Measurements from ENCODE around the gene GPR55. TPM values are rescaled to one million over a fixed set of nuclear protein-coding genes. Genes with fewer than 3 reads are reported as not detected.

Gene GPR55
- total RNA-seq, 1 experiment from 2014 or later: not detected

GRCh38 chr2:230951396-230951795, 26.4 kb upstream of the GPR55 start (continued):
- no peak for TF ChIP-seq EZH2phosphoT487 (IDR thresholded peaks at IDR 0.05; ENCODE audit: borderline replicate concordance)
- no peak for TF ChIP-seq POLR2A (IDR thresholded peaks at IDR 0.05; ENCODE audit: borderline replicate concordance, extremely low read depth, insufficient read depth, insufficient read length)
- no peak for TF ChIP-seq SP1 (IDR thresholded peaks at IDR 0.05; ENCODE audit: low read depth)
- no peak for TF ChIP-seq SRF (IDR thresholded peaks at IDR 0.05; ENCODE audit: low read depth)
- no peak for TF ChIP-seq ELF1 (IDR thresholded peaks at IDR 0.05; ENCODE audit: borderline replicate concordance, low read depth)
- no peak for TF ChIP-seq SIN3A (IDR thresholded peaks at IDR 0.05; ENCODE audit: low read depth)
- no peak for TF ChIP-seq CBX3 (IDR thresholded peaks at IDR 0.05; ENCODE audit: low read depth)
- TF ChIP-seq, protein P1, sequence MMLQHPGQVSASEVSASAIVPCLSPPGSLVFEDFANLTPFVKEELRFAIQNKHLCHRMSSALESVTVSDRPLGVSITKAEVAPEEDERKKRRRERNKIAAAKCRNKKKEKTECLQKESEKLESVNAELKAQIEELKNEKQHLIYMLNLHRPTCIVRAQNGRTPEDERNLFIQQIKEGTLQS (IDR thresholded peaks at IDR 0.05): no peak
- TF ChIP-seq, protein P2, sequence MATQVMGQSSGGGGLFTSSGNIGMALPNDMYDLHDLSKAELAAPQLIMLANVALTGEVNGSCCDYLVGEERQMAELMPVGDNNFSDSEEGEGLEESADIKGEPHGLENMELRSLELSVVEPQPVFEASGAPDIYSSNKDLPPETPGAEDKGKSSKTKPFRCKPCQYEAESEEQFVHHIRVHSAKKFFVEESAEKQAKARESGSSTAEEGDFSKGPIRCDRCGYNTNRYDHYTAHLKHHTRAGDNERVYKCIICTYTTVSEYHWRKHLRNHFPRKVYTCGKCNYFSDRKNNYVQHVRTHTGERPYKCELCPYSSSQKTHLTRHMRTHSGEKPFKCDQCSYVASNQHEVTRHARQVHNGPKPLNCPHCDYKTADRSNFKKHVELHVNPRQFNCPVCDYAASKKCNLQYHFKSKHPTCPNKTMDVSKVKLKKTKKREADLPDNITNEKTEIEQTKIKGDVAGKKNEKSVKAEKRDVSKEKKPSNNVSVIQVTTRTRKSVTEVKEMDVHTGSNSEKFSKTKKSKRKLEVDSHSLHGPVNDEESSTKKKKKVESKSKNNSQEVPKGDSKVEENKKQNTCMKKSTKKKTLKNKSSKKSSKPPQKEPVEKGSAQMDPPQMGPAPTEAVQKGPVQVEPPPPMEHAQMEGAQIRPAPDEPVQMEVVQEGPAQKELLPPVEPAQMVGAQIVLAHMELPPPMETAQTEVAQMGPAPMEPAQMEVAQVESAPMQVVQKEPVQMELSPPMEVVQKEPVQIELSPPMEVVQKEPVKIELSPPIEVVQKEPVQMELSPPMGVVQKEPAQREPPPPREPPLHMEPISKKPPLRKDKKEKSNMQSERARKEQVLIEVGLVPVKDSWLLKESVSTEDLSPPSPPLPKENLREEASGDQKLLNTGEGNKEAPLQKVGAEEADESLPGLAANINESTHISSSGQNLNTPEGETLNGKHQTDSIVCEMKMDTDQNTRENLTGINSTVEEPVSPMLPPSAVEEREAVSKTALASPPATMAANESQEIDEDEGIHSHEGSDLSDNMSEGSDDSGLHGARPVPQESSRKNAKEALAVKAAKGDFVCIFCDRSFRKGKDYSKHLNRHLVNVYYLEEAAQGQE (IDR thresholded peaks at IDR 0.05; ENCODE audit: low read depth): no peak

- TF ChIP-seq, protein P1 (IDR thresholded peaks at IDR 0.05): no peak
- TF ChIP-seq YY1 (IDR thresholded peaks at IDR 0.05; ENCODE audit: extremely low read depth, insufficient replicate concordance, low read depth, low read length) (no peak), TCF7L2 (IDR thresholded peaks at IDR 0.05; ENCODE audit: borderline replicate concordance, extremely low read depth, insufficient read depth, insufficient read length) (no peak), RAD21 (IDR thresholded peaks at IDR 0.05; ENCODE audit: low read depth) (no peak), POLR2A (IDR thresholded peaks at IDR 0.05; ENCODE audit: borderline replicate concordance, extremely low read depth, insufficient read depth, insufficient read length) (no peak), POLR2AphosphoS5 (IDR thresholded peaks at IDR 0.05; ENCODE audit: low read depth, low read length) (no peak), SP1 (IDR thresholded peaks at IDR 0.05; ENCODE audit: low read depth) (no peak)
- TF ChIP-seq, protein P3, sequence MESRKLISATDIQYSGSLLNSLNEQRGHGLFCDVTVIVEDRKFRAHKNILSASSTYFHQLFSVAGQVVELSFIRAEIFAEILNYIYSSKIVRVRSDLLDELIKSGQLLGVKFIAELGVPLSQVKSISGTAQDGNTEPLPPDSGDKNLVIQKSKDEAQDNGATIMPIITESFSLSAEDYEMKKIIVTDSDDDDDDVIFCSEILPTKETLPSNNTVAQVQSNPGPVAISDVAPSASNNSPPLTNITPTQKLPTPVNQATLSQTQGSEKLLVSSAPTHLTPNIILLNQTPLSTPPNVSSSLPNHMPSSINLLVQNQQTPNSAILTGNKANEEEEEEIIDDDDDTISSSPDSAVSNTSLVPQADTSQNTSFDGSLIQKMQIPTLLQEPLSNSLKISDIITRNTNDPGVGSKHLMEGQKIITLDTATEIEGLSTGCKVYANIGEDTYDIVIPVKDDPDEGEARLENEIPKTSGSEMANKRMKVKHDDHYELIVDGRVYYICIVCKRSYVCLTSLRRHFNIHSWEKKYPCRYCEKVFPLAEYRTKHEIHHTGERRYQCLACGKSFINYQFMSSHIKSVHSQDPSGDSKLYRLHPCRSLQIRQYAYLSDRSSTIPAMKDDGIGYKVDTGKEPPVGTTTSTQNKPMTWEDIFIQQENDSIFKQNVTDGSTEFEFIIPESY (IDR thresholded peaks at IDR 0.05; ENCODE audit: extremely low read depth, insufficient replicate concordance, low read length): no peak
- ChIA-PET CTCF (no interaction called here), RAD21 (ENCODE audit: low non-redundant PET in 1 of 2, low total read pairs in 2 of 2, uncharacterized antibody in 2 of 2, unreplicated experiment in 2 of 2) (no interaction called here), POLR2A (no interaction called here)
- Histone ChIP-seq H3K9ac (ENCODE audit: low read length) (no peak overlapping the region), H3K4me1 (ENCODE audit: control insufficient read depth in 1 of 2, insufficient read depth in 2 of 2, low read length in 2 of 2) (no peaks in the 10 kb centered on the region), H3K79me2 (ENCODE audit: insufficient read depth, low read length) (no peaks in the 10 kb centered on the region), H3K9me3 (ENCODE audit: control insufficient read depth in 1 of 2, insufficient read depth in 1 of 2, low read depth in 1 of 2, low read length in 2 of 2) (no peaks in the 10 kb centered on the region), H3K4me2 (ENCODE audit: low read length) (no peak overlapping the region), H4K20me1 (ENCODE audit: insufficient read depth) (no peaks in the 10 kb centered on the region), H3K9me2 (ENCODE audit: insufficient read depth) (no peaks in the 10 kb centered on the region), H3K27me3 (ENCODE audit: insufficient read depth, low read length) (no peaks in the 10 kb centered on the region), H3K4me3 (replicated peaks in 1 of 2; ENCODE audit: low read depth in 1 of 2, low read length in 2 of 2) (no peak overlapping the region), H3K36me3 (ENCODE audit: control insufficient read depth in 1 of 2, insufficient read depth in 2 of 2, low read length in 2 of 2) (no peaks in the 10 kb centered on the region), H3K27ac (ENCODE audit: low read depth, low read length) (no peak overlapping the region), H2AFZ (ENCODE audit: low read depth, low read length, poor library complexity, severe bottlenecking) (no peak overlapping the region)
- intact Hi-C loops (cut with micrococcal nuclease): no loop called here
- ATAC-seq (no peak), DNase-seq (ENCODE audit: low read depth, low spot score) (no peak)
- no TSS peak for BruUV-seq (replicated peaks)
Measured at GRCh38 chr2:230950874-230951339, 25.9 kb upstream of the GPR55 start.

All from HCT116 (cell line).